Dermis blood vessel endothelial cell (primary cell): ENCODE data around the gene LDAH. TPM values are rescaled to one million over a fixed set of nuclear protein-coding genes. Genes with fewer than 3 reads are reported as not detected.
A peak's percentile ranks its signal among the peaks of the same experiment; 100 is the strongest.

Experiments used
- DNase-seq: peaks from one replicate; pipeline ENCODE4 v3.0.0; 2010
- total RNA-seq: library from RNA; depleted of rRNA; stranded (reverse); fragments of >200 nt; gene quantifications from 2 replicates; pipeline ENCODE4 v1.2.3, GENCODE V29; 2014

The LDAH gene
- total RNA-seq, 1 donor from 2014 or later: 33.7 TPM

- no peak for DNase-seq
Measured at GRCh38 chr2:20649976-20650375, 172.9 kb downstream of the LDAH start.

- DNase-seq: no peak
Measured at GRCh38 chr2:20649576-20649975, 173.3 kb downstream of the LDAH start.

GRCh38 chr2:20648831-20649230 lies 174.1 kb downstream of the LDAH start:
- DNase-seq: no peak

- no peak for DNase-seq
Measured at GRCh38 chr2:20648206-20648605, 174.7 kb downstream of the LDAH start.

GRCh38 chr2:20647738-20648137 lies 175.2 kb downstream of the LDAH start:
- DNase-seq: no peak

GRCh38 chr2:20647211-20647610 lies 175.7 kb downstream of the LDAH start:
- no peak for DNase-seq

GRCh38 chr2:20646446-20646845 lies 176.5 kb downstream of the LDAH start:
- no peak for DNase-seq

GRCh38 chr2:20645761-20646160 lies 177.1 kb downstream of the LDAH start:
- no peak for DNase-seq

GRCh38 chr2:20645301-20645701 lies 177.6 kb downstream of the LDAH start:
- no peak for DNase-seq

GRCh38 chr2:20643826-20644225 lies 179.1 kb downstream of the LDAH start:
- no peak for DNase-seq

GRCh38 chr2:20643060-20643459 lies 179.8 kb downstream of the LDAH start:
- DNase-seq: no peak

- DNase-seq: peak; percentile 88
Measured at GRCh38 chr2:20642055-20642971, 180.6 kb downstream of the LDAH start.

- DNase-seq: peak; percentile 59
Measured at GRCh38 chr2:20641123-20641985, 181.5 kb downstream of the LDAH start.

GRCh38 chr2:20640411-20641122 lies 182.3 kb downstream of the LDAH start:
- no peak for DNase-seq

- no peak for DNase-seq
Measured at GRCh38 chr2:20638646-20639430, 184.1 kb downstream of the LDAH start.

- no peak for DNase-seq
Measured at GRCh38 chr2:20638014-20638413, 184.9 kb downstream of the LDAH start.

GRCh38 chr2:20637147-20637546 lies 185.8 kb downstream of the LDAH start:
- DNase-seq: no peak

GRCh38 chr2:20635675-20636584 lies 187.0 kb downstream of the LDAH start:
- DNase-seq: peak; percentile 92

GRCh38 chr2:20635113-20635510 lies 187.8 kb downstream of the LDAH start:
- no peak for DNase-seq

- DNase-seq: peak; percentile 43
Measured at GRCh38 chr2:20634507-20635112, 188.3 kb downstream of the LDAH start.
